OCI-LY1 (cell line): Measurements from ENCODE around the gene LRRC4B.

Source experiments
- CTCF ChIP-seq: fragments of 200-600 bp; sonication (generic), shearing (Covaris generic); IDR thresholded peaks from 2 replicates; pipeline ENCODE4 v1.5.1; 2017; ENCODE audit warnings: mild to moderate bottlenecking, antibody characterized with exemption, low read length, moderate library complexity, mixed read lengths
- EZH2 ChIP-seq: fragments of 200-600 bp; sonication (generic), shearing (Covaris generic); IDR thresholded peaks from 2 replicates; pipeline ENCODE4 v1.8.0; 2017; ENCODE audit warnings: borderline replicate concordance, mixed run types, mild to moderate bottlenecking, antibody characterized with exemption, low read length, moderate library complexity, mixed read lengths

DNA sequence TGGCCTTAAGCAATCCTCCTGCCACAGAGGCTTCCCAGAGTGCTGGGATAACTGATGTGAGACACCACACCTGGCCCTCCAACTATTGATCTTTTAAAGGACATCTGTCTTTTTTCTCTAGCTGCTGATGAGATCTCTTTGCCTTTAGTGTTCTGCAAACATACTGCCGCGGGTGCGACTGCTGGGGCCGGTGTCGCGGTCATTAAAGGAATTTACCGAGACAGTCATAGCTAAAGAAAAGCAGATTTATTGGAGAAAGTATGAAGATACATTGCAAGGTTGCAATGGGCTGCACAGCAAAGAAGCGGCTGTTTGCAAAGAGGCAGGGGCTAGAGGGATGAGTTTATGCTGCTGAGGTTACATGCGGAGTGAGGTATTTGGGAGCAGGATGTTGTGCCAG is 31.2 kb upstream of the LRRC4B start:
- no peak for TF ChIP-seq CTCF
- TF ChIP-seq EZH2, result no peak
